H1 (cell line): Measurements from ENCODE around the gene ARF4. TPM values are rescaled to one million over a fixed set of nuclear protein-coding genes. Genes with fewer than 3 reads are reported as not detected.

Experiments used
- CTCF ChIA-PET: fragments of 300-600 bp; sonication (Branson Sonifier 250); formaldehyde crosslinking; loops from one replicate; lab custom pipeline; 2021; ENCODE audit not compliant: partially characterized antibody; lab: Charles Lee
- POLR2A ChIA-PET: fragments of 300-600 bp; sonication (Branson Sonifier 250); formaldehyde crosslinking; loops from one replicate; lab custom pipeline; 2021; ENCODE audit warnings: inconsistent platforms; ENCODE audit not compliant: partially characterized antibody; lab: Charles Lee
- DNase-seq, 2 experiments: peaks; one replicate each; pipeline versions ENCODE4 v3.0.0 to v3.0.0-alpha.2; 2010 to 2022; ENCODE audit warnings: low spot score in 2 of 2, low read depth in 1 of 2, mixed read lengths in 1 of 2
- FAIRE-seq: peaks from 2 replicates; lab custom pipeline; 2011; peaks lifted over from hg19 to GRCh38; lab: Jason Lieb, UNC
- H2AFZ ChIP-seq: 2 replicates; pipeline ENCODE4 v1.8.1; 2012; ENCODE audit warnings: low read length, inconsistent platforms
- H2AK5ac ChIP-seq: 2 replicates; pipeline ENCODE4 v1.6.1; 2013; ENCODE audit warnings: low read depth, low read length
- H2BK120ac ChIP-seq: replicated peaks from 2 replicates; pipeline ENCODE3; 2013; ENCODE audit warnings: low read depth, low read length, inconsistent platforms
- H2BK12ac ChIP-seq: 2 replicates; pipeline ENCODE4 v1.6.1; 2013; ENCODE audit warnings: low read depth, low read length
- H2BK15ac ChIP-seq: 2 replicates; pipeline ENCODE4 v1.6.1; 2013; ENCODE audit warnings: low read length
- H2BK20ac ChIP-seq: 2 replicates; pipeline ENCODE4 v1.6.1; 2013; ENCODE audit warnings: low read length
- H2BK5ac ChIP-seq: 2 replicates; pipeline ENCODE4 v1.6.1; 2013; ENCODE audit warnings: low read depth, low read length
- H3K14ac ChIP-seq: 2 replicates; pipeline ENCODE4 v1.6.1; 2013; ENCODE audit warnings: inconsistent platforms; ENCODE audit not compliant: insufficient read length
- H3K18ac ChIP-seq: 2 replicates; pipeline ENCODE4 v1.6.1; 2013; ENCODE audit warnings: low read length; ENCODE audit errors: extremely low read depth
- H3K23ac ChIP-seq: 2 replicates; pipeline ENCODE4 v1.6.1; 2013; ENCODE audit warnings: inconsistent platforms; ENCODE audit not compliant: insufficient read length
- H3K23me2 ChIP-seq: 2 replicates; pipeline ENCODE4 v1.6.1; 2013; ENCODE audit warnings: low read depth, low read length
- H3K27ac ChIP-seq: 2 replicates; pipeline ENCODE4 v1.6.1; 2011; ENCODE audit warnings: low read depth, low read length, inconsistent platforms
- H3K27me3 ChIP-seq, 4 experiments: replicated peaks in 1 of 4; 1 replicate in 1 of 4; 2 replicates in 3 of 4; pipeline versions ENCODE4 v1.6.1 to v1.8.1; 2011 to 2013; ENCODE audit warnings: low read length in 3 of 4, mild to moderate bottlenecking in 3 of 4, inconsistent platforms in 2 of 4, mixed read lengths in 2 of 4, moderate library complexity in 1 of 4; ENCODE audit not compliant: control insufficient read depth in 3 of 4, insufficient read depth in 3 of 4; ENCODE audit errors: extremely low read depth in 1 of 4
- H3K36me3 ChIP-seq, 4 experiments: 2 replicates each; pipeline versions ENCODE4 v1.6.1 to v1.8.1; 2011 to 2013; ENCODE audit warnings: mild to moderate bottlenecking in 4 of 4, low read length in 3 of 4, moderate library complexity in 2 of 4, control low read depth in 1 of 4, inconsistent platforms in 1 of 4; ENCODE audit not compliant: insufficient read depth in 4 of 4, control insufficient read depth in 2 of 4
- H3K4ac ChIP-seq: replicated peaks from 2 replicates; pipeline ENCODE3; 2013; ENCODE audit warnings: low read length, low read depth, mixed read lengths, inconsistent platforms; ENCODE audit not compliant: insufficient read length
- H3K4me1 ChIP-seq, 4 experiments: replicated peaks in 1 of 4; 1 replicate in 1 of 4; 2 replicates in 3 of 4; pipeline versions ENCODE4 v1.6.1 to v1.8.1; 2011 to 2013; ENCODE audit warnings: low read length in 3 of 4, inconsistent platforms in 2 of 4, mixed read lengths in 1 of 4; ENCODE audit not compliant: insufficient read depth in 4 of 4, control insufficient read depth in 3 of 4
- H3K4me2 ChIP-seq, 2 experiments: 2 replicates each; pipeline versions ENCODE4 v1.6.1 to v1.8.1; 2011 to 2013; ENCODE audit warnings: low read depth in 2 of 2, low read length in 2 of 2, control low read depth in 1 of 2, inconsistent platforms in 1 of 2, mild to moderate bottlenecking in 1 of 2; ENCODE audit not compliant: insufficient read depth in 1 of 2
- H3K4me3 ChIP-seq, 4 experiments: fragments of 200-600, 300-600 bp in 1 of 4; sonication (generic), shearing (Covaris generic), sonication (Bioruptor Twin) in 1 of 4; 2 replicates each; pipeline versions ENCODE4 v1.5.1 to v1.8.1; 2011 to 2016; ENCODE audit warnings: low read length in 4 of 4, low read depth in 3 of 4, control low read depth in 2 of 4, inconsistent platforms in 2 of 4, mild to moderate bottlenecking in 2 of 4, mixed read lengths in 1 of 4, moderate library complexity in 1 of 4; ENCODE audit not compliant: insufficient read depth in 2 of 4; ENCODE audit errors: extremely low read depth in 1 of 4
- H3K56ac ChIP-seq: replicated peaks from 2 replicates; pipeline ENCODE3; 2013; ENCODE audit warnings: low read depth, mild to moderate bottlenecking, mixed read lengths, low read length, inconsistent platforms; ENCODE audit not compliant: insufficient read length
- H3K79me1 ChIP-seq: 2 replicates; pipeline ENCODE4 v1.6.1; 2013; ENCODE audit warnings: low read depth, low read length, control low read depth
- H3K79me2 ChIP-seq, 2 experiments: 2 replicates each; pipeline versions ENCODE4 v1.6.1 to v1.8.1; 2012 to 2013; ENCODE audit warnings: low read length in 2 of 2, mild to moderate bottlenecking in 2 of 2, inconsistent platforms in 1 of 2; ENCODE audit not compliant: insufficient read depth in 2 of 2, control insufficient read depth in 1 of 2
- H3K9ac ChIP-seq, 4 experiments: replicated peaks in 1 of 4; 1 replicate in 1 of 4; 2 replicates in 3 of 4; pipeline versions ENCODE4 v1.6.1 to v1.8.1; 2011 to 2013; ENCODE audit warnings: low read depth in 3 of 4, low read length in 3 of 4, control low read depth in 2 of 4, mild to moderate bottlenecking in 2 of 4, moderate library complexity in 2 of 4, inconsistent platforms in 1 of 4; ENCODE audit errors: extremely low read depth in 1 of 4
- H3K9me3 ChIP-seq, 2 experiments: 2 replicates each; pipeline versions ENCODE4 v1.6.1 to v1.8.1; 2012 to 2013; ENCODE audit warnings: mild to moderate bottlenecking in 2 of 2, moderate library complexity in 2 of 2, control low read depth in 1 of 2, inconsistent platforms in 1 of 2, low read depth in 1 of 2, low read length in 1 of 2, mixed read lengths in 1 of 2; ENCODE audit not compliant: insufficient read depth in 2 of 2
- H4K20me1 ChIP-seq, 2 experiments: replicated peaks in 1 of 2; 2 replicates each; pipeline versions ENCODE3 to v1.8.1; 2011 to 2013; ENCODE audit warnings: inconsistent platforms in 2 of 2, low read length in 2 of 2, mild to moderate bottlenecking in 1 of 2; ENCODE audit not compliant: insufficient read depth in 2 of 2, control insufficient read depth in 1 of 2
- H4K5ac ChIP-seq: 2 replicates; pipeline ENCODE4 v1.6.1; 2013; ENCODE audit warnings: low read length, low read depth, mixed read lengths, inconsistent platforms; ENCODE audit not compliant: insufficient read length
- H4K8ac ChIP-seq: 2 replicates; pipeline ENCODE4 v1.8.0; 2013; ENCODE audit warnings: mild to moderate bottlenecking, moderate library complexity, low read length, inconsistent platforms; ENCODE audit not compliant: insufficient read depth; ENCODE audit errors: extremely low read depth
- H4K91ac ChIP-seq: replicated peaks from 2 replicates; pipeline ENCODE3; 2013; ENCODE audit warnings: low read length, mixed read lengths, inconsistent platforms; ENCODE audit not compliant: insufficient read length
- BRCA1 ChIP-seq: IDR thresholded peaks from 2 replicates; pipeline ENCODE4 v1.6.1; 2012; ENCODE audit warnings: low read depth, low read length, improper control_type of control experiment
- CEBPB ChIP-seq: IDR thresholded peaks from 2 replicates; pipeline ENCODE4 v1.6.1; 2012; ENCODE audit warnings: low read depth, low read length
- CHD1 ChIP-seq: IDR thresholded peaks from 2 replicates; pipeline ENCODE4 v1.6.1; 2012; ENCODE audit warnings: low read depth, low read length, improper control_type of control experiment
- GTF2F1 ChIP-seq: IDR thresholded peaks from 2 replicates; pipeline ENCODE4 v1.6.1; 2012; ENCODE audit warnings: low read depth, low read length, improper control_type of control experiment, borderline replicate concordance
- JUND ChIP-seq: IDR thresholded peaks from 2 replicates; pipeline ENCODE4 v1.6.1; 2011; ENCODE audit warnings: mild to moderate bottlenecking, improper control_type of control experiment, low read length
- NRF1 ChIP-seq: IDR thresholded peaks from 2 replicates; pipeline ENCODE4 v1.6.1; 2011; ENCODE audit warnings: mild to moderate bottlenecking, low read depth, low read length, improper control_type of control experiment
- POLR2A ChIP-seq, 2 experiments: IDR thresholded peaks; 1 replicate in 1 of 2; 2 replicates in 1 of 2; pipeline ENCODE4 v1.6.1; 2011; ENCODE audit warnings: low read depth in 2 of 2, low read length in 2 of 2, mild to moderate bottlenecking in 2 of 2; ENCODE audit errors: control extremely low read depth in 1 of 2
- POLR2AphosphoS5 ChIP-seq: IDR thresholded peaks from 2 replicates; pipeline ENCODE4 v1.6.1; 2011; ENCODE audit warnings: low read depth, low read length
- RAD21 ChIP-seq, 2 experiments: IDR thresholded peaks in 1 of 2; conservative IDR thresholded peaks in 1 of 2; 2 replicates each; pipeline ENCODE4 v1.6.1; 2011; ENCODE audit warnings: low read depth in 2 of 2, low read length in 2 of 2, improper control_type of control experiment in 1 of 2, inconsistent platforms in 1 of 2, mild to moderate bottlenecking in 1 of 2, moderate library complexity in 1 of 2
- RBBP5 ChIP-seq: IDR thresholded peaks from 2 replicates; pipeline ENCODE4 v1.7.1; 2012; ENCODE audit warnings: low read depth, mild to moderate bottlenecking, inconsistent platforms, low read length, moderate library complexity, borderline replicate concordance
- SIN3A ChIP-seq, 2 experiments: IDR thresholded peaks in 1 of 2; conservative IDR thresholded peaks in 1 of 2; 2 replicates each; pipeline ENCODE4 v1.6.1; 2011 to 2012; ENCODE audit warnings: low read length in 2 of 2, improper control_type of control experiment in 1 of 2, low read depth in 1 of 2, mild to moderate bottlenecking in 1 of 2
- SIRT6 ChIP-seq: IDR thresholded peaks from one replicate; pipeline ENCODE4 v1.7.1; 2012; ENCODE audit warnings: low read length, inconsistent platforms
- WGBS, 2 experiments: shearing (Covaris generic) in 1 of 2; methylation state at CpG; one replicate each; pipeline versions ENCODE4 v1.1.6 to v1.1.7; 2013 to 2015; ENCODE audit warnings: low lambda C conversion rate in 2 of 2, mixed read lengths in 2 of 2, inconsistent platforms in 1 of 2, low coverage in 1 of 2, missing lambda C conversion rate in 1 of 2; ENCODE audit not compliant: insufficient replicate concordance in 2 of 2, insufficient coverage in 1 of 2, insufficient read length in 1 of 2; ENCODE audit errors: extremely low coverage in 1 of 2, missing lambda C conversion rate in 1 of 2; 5-methylcytosine and 5-hydroxymethylcytosine counted together
- polyA plus RNA-seq, 7 experiments: library from polyadenylated mRNA; depleted of rRNA in 3 of 7; stranded (reverse) in 5 of 7; unstranded in 2 of 7; fragments of >200 nt in 5 of 7; fragments of 200-250 nt in 2 of 7; gene quantifications; 1 replicate in 5 of 7; 2 replicates in 1 of 7; 4 replicates in 1 of 7; pipeline versions ENCODE4 v1.2.1 to v1.2.3, GENCODE V29; 2011 to 2013; ENCODE audit warnings: missing spikeins in 2 of 7, mixed read lengths in 2 of 7
- total RNA-seq: library from RNA; stranded (reverse); fragmentation: NEBNext Ultra II Directional; extraction: Animal tissue kit (Norgen Biotek cat#: 25700); gene quantifications from 2 replicates; pipeline ENCODE4 v1.2.1, GENCODE V29; 2021

ARF4 gene
- total and polyA plus RNA-seq, 2 of the 8 experiments (the other 6 are each of a cell fraction or from before 2014, with no cell fraction given): 138 to 165 TPM

DNA sequence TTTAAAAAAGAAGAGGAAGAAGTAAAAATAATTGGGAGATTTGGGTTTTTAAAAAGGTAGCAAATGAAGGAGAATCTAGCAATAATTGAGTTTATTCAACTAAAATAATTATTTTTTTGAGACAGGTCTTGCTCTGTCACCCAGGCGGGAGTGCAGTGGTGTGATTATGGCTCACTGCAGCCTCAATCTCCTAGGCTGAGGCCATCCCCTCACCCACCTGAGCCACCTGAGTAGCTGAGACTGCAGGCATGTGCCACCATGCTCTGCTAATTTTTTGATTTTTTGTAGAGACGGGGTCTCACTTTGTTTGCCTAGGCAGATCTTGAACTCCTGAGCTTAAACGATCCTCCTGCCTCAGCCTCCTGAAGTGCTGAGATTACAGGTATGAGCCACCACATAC, 27.7 kb upstream of the ARF4 start:
- Histone ChIP-seq H3K18ac (no peak overlapping the region), H3K4me1 (no peaks in the 10 kb centered on the region), H2BK12ac (no peak overlapping the region), H3K23ac (no peak overlapping the region), H3K23me2 (no peaks in the 10 kb centered on the region), H4K5ac (no peak overlapping the region), H3K56ac (no peak overlapping the region), H2BK15ac (no peak overlapping the region), H3K79me2 (no peaks in the 10 kb centered on the region), H2BK5ac (no peak overlapping the region), H2BK120ac (no peak overlapping the region), H2BK20ac (no peak overlapping the region), H3K4ac (no peak overlapping the region), H3K4me2 (no peak overlapping the region), H3K9me3 (no peaks in the 10 kb centered on the region), H3K14ac (no peak overlapping the region), H4K8ac (no peak overlapping the region), H3K27me3 (no peaks in the 10 kb centered on the region), H3K36me3 (peaks cover under 1 to 24% (median 12%) of the 10 kb centered on the region in 4 experiments; a peak in 6 of 8 replicates), H3K79me1 (no peaks in the 10 kb centered on the region), H3K27ac (no peak overlapping the region), H3K9ac (no peak overlapping the region), H2AK5ac (no peak overlapping the region), H3K4me3 (no peak overlapping the region), H2AFZ (no peak overlapping the region), H4K91ac (no peak overlapping the region), H4K20me1 (no peaks in the 10 kb centered on the region)
- TF ChIP-seq SIRT6: no peak
- no peak for TF ChIP-seq GTF2F1
- no peak for TF ChIP-seq RBBP5
- TF ChIP-seq BRCA1: no peak
- TF ChIP-seq SIN3A (conservative IDR thresholded peaks at IDR 0.05 in 1 of 2, IDR thresholded peaks at IDR 0.05 in 1 of 2; ENCODE audit: low read depth in 1 of 2, low read length in 2 of 2): no peak
- TF ChIP-seq CHD1: no peak
- TF ChIP-seq NRF1: no peak
- no peak for TF ChIP-seq RAD21 (IDR thresholded peaks at IDR 0.05 in 1 of 2, conservative IDR thresholded peaks at IDR 0.05 in 1 of 2; ENCODE audit: low read depth in 2 of 2, low read length in 2 of 2)
- no peak for TF ChIP-seq POLR2A (IDR thresholded peaks at IDR 0.05; ENCODE audit: control extremely low read depth in 1 of 2, low read depth in 2 of 2, low read length in 2 of 2)
- TF ChIP-seq CEBPB: no peak
- TF ChIP-seq POLR2AphosphoS5: no peak
- no peak for TF ChIP-seq JUND
- ChIA-PET POLR2A (interaction anchor here (1.9 kb wide), 1 partner anchor 27 kb away, joined by 5 read pairs; the partner anchor contains the start of gene ARF4), CTCF (interaction anchor here (1.5 kb wide), 1 partner anchor 231 kb away, joined by 4 read pairs; no protein-coding TSS in a partner anchor)
- DNase-seq (no peak), FAIRE-seq (no peak)
- WGBS, 2 experiments: 75% methylated on average over 3 of the region's 3 CpGs; no CpG with 5 or more reads in 1 of the 2 experiments
